Activated T-cell treated with anti-CD3 and anti-CD28 coated beads for 4 hours (primary cell): ENCODE measurements around the gene PARP14.
"Not testable (repeated sequence)": the region's sequence is repeated elsewhere in the genome, so short reads cannot be mapped to it uniquely, and the experiment has no call there.

ENCODE experiments used
- DNase-seq: peaks from one replicate; pipeline ENCODE4 v3.0.0-alpha.2; 2020

Gene PARP14

DNA sequence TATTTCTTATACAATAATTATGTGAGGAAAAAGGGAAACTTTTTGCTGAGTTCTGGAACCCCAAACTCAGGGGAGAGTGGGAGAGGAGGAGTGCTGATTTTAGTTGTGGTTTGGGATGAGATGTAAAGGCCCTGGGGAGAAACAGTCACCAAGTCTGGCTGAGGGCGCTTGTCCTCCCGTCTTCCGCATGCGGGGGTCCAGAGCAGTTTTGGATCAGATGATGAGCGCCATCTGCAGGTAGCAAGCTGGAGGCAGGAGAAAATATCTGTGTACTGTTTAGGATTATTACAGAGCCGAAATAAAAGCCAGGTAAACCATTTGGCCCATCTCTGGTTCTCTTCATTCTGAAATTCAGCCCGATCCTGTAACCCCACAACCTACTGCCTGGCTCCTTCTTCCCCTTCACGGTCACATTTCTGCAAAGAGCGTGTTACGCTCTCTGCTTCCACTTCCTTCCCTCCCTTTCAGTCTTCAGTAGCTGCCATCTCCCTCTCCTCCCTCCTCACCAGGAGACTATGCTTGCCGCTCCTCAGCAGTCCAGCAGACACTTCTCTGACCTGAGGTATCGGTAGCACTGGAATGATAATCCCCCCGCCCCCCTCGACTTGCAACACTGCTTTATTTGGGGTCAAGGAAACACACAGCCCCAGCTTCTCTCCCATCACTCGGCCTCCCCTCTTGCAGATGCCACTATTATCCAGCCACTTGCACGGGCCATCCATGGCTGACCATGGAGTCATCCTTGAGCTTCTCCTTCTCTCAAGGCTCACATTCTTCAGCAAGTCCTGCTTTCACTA, 1.4 kb upstream of the PARP14 start:
- peak; percentile 77 for DNase-seq

DNA sequence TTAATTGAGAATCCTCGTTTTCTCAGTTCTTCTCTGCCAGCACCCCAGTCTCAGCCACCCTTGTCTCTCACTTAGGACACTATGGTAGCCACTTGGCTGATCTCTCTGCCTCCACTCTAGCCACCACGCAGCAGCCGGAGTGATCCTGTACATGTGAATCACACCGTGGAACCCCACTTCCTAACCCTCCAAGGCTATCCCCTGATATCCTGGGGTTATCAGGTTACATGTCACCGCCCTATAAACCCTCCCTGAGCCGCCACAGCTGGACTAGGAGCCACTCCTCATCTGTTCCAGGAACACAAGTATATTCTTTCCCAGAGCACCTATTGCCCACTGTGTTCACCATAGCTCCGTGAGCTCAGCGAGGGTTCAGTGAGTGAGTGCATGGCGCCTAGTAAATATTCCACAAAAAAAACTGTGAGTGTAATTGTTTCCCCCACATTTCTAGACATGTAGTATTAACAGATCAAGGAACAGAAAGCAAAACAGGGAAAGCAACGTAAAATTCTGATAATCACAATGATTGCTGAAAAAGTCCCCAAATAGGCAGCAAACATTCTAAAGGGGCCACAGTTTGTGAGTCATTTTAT, 661 bp upstream of the PARP14 start:
- DNase-seq: no peak

DNA sequence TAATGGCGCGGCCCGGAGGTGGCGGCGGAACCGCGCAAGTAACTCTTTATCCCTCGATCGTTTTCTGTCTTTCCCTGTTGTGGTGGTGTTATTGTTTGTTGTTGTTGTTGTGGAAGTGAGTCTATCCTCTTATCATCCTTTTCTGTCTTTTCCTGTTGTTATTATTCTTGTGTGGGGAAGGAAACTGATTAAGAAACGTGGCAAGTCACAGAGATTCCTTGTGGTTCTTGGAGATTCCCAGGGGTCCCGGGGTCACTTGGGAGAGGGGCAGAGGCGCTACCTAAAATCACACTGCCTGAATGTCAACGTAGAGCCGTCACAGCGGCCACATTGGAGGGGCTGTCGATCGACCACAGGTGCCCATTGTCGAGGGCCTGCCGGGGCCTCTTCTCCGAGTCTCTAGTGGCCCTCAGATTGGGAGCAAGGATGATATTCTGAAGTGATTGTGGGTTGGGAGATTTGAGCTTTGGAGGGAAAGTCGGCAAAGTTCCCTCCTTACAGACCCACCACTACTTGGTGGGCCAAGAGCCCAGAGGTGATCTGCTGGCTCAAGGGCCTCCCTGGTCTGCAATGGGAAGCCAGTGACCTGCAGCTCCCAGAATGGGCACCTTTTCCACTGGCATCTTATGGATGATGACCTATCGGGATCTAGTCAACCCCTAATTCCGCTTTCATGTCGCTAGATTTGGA, 790 bp downstream of the PARP14 start:
- no peak for DNase-seq

DNA sequence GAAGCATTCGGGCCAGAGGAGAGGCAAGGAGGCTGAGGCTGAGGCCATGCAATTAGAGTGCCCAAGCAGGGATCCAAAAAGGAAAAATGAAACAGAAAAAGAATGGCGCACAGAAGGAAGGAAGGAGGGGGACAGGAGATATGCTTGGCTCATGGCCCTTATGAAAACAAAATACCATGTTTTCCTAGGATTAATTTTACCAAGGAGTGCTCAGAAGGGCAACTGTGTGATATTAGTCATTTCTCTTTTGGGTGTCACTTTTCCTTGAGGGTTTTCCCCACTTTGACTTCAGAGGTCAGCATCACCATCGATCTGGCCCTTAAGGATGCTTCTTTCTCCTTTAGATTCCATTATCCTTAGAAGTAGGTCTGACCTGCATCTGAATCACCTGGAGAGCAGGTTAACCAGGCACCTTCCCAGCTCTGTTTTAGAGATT, 1.4 kb downstream of the PARP14 start:
- DNase-seq: no peak

DNA sequence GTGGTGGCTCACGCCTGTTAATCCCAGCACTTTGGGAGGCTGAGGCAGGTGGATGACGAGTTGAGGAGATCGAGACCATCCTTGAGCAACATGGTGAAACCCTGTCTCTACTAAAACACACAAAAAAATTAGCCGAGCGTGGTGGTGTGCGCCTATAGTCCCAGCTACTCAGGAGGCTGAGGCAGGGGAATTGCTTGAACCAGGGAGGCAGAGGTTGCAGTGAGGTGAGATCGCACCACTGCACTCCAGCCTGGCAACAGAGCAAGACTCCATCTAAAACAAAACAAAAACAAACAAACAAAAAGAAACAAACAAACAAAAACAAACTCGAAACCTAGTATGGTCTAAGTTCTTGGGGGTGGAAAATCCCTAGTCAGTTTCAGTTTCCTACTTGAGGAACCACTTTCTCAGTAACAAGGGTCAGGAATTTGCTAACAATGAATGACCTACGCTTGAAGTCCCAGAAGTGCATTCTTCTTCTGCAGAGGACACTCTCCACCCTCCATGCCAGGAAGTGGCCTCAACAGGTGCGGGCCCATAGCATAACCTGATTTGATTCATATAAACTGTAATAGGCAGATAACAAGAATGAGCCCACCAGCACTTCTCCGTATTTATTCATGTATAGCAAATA, 2.3 kb downstream of the PARP14 start:
- DNase-seq: not testable (repeated sequence)

DNA sequence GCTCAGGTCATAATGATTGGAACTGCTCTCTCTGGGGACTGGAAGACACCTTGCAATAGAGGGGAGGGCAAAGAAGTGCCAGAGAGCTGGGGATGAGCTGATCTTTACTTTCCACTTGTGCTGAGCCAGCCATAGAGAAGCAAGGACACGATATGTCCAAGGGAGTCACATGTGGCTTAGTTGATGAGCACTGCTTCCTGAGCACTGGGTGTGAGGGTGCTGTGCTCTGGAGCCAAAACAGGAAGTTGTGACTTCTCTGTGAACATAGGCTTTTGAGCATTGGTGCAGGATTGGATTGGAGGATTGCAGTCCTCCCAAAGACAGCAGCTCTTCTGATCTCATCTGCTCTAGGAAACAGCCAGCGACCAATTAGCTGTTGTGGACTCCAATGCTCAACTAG, 6.7 kb downstream of the PARP14 start:
- DNase-seq: no peak

DNA sequence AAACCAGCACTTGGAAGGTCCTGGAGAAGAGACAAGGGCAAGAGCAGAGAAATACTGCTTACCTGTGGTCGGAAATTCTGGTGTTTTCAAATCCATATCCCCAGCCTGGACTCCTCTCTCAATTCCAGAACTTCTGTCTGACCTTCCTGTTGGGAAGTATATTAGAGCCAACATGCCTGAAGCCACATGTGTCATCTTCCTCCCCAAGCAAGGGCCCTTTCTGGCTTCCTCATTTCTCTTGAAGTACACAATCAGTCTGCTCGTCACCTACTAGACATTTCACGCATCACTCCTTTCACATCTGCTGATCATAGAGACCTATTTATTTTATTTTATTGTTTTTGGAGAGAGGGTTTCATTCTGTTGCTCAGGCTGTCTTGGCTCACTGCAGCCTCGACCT, 8.4 kb downstream of the PARP14 start:
- no peak for DNase-seq

DNA sequence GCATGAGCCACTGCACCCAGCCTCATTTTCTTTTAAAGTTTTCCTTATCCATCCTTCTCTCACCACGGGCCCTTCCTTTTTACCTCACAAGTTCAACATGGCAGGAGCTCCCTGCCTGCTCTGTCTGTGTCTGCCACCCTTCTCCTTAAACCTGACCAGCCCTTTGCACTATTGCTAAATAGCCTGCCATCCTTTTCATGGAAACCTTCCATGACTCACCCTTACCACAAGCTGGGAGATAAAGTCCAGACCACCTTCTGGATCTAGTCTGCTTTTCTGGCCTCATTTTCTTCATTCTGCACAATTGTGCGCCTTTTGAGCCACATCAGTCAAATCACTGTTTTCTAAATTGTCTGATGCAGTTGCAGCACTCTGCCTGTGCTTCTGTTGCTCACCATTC, 8.9 kb downstream of the PARP14 start:
- no peak for DNase-seq

DNA sequence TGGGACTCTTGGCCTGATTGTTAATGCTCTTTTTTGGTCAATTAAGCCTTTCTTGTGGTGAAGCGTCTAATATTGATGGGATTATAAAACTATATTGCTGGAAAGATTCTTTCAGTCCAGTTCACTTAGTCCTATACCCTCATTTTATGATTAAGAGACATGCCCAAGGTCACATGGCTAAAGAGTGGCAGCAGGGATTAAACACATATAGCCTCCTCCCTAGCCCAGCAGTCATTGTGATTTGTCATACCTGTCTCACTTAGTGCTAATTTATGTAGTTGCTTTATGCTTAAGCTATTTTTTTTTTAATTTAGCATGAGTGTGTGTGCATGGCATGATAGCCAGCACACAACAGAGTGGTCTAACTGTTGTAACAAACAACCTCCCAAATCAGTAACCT, 9.5 kb downstream of the PARP14 start:
- DNase-seq: no peak

DNA sequence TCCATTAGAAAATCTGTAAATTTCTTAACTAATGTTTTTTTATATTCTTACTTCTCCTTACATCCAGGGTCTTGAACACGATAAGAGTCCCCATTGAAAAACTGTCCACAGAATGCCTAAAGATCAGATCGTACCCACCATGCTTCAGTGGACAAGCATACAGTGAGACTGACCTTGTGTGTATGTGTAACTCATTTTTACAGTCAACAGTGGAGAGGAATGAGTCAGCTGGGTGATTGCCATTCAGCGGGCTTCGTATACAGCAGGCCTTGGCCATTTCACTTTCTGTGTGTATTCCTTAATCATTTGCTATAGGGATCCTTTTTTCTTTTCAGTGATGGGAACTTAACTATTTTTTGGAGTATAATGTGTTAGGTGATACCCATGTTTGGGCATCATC, 10.6 kb downstream of the PARP14 start:
- DNase-seq: no peak

DNA sequence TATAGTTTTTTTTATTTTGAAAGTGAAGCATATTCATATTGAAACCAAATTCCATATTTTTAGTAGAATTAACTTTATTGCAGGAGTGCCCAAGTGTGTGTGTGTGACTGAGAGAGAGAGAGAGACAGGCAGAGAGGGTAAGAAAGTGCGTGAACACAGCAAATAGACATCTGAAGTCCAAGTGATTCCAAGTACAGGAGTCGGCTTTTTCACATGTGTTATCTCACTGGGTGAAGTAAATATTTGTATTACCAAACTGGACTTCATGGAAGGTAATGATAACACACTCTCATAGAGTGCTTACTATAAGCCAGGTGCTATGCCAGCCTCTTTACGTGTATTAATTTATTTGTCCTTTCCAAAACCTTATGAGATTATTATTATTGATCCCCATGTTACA, 12.0 kb downstream of the PARP14 start:
- DNase-seq: no peak

DNA sequence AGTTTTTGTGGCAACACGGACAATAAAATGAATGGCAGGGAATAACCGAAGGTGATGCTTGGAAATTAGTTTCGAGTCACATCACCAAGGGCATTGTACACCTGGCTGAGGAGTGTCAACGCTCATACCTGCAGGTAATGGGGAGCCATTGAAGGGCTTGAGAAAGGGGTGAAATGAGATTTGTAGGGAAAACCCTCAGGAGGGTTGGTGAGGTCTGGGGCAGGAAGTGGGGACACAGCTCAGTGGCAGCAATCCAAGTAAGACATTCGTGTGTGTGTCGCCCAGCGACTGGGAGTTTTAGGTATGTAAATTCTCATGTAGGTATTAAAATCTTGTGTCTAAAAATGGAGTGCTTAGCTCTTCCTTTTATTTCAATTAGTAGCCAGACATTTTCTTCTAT, 14.3 kb downstream of the PARP14 start:
- no peak for DNase-seq

DNA sequence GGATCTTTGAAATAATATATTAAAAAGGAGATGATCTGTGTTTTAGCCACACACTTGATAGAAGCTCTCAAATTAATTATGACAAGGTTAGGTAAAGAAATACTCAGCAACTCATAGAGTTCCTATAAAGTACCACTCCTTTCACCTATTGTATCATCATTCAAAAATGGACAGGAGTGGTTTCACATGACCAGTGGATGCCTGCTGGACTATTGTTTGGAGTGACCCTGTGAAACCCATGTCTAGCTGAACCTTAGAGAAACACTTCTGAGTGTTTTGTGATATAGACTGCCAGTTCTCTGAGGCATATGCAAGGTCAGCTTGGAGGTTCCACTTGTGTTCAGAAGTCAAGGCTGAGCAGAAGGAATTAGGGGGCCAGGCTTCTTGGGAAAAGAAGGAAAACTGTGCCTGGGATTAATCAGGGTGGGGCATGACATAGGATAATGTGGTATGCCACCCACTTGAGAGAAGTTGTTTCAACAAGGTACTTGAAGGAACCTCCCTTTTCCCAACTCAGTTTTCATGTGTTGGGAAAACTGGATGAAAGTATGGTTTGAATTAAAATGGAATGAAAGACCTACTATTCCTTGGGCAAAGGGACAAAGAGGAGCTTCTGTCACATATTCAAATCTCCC, 15.4 kb downstream of the PARP14 start:
- no peak for DNase-seq

DNA sequence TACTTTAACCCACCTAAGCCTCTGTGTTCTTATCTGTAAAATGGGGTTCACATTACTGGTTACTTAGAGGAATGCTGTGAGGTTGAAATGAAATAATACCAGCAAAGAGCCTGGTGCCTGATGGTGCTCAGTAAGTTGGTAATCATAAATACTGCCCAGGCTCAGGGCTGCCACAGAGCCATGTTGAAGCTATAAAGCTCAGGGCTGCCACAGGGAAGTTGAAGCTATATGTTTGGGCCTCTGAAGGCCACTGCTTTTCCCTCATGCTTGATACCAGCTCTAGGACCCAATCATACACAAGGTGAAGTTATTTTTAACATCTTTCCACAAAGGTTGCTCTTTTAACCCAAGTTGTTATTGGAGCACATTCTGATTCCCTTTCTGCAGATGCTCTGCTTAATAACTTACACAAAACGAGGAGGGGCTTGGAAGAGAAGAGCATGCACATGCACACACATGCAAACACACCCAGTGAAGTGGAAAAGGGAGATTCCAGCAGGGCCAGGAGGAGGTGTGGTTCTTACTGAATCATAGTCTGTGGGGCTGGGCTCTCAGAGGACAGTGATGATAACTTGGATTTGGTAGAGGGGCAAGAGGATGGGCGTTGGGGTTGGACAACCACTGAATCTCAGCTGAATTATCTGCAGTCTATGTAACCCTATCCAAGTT, 17.4 kb downstream of the PARP14 start:
- no peak for DNase-seq

DNA sequence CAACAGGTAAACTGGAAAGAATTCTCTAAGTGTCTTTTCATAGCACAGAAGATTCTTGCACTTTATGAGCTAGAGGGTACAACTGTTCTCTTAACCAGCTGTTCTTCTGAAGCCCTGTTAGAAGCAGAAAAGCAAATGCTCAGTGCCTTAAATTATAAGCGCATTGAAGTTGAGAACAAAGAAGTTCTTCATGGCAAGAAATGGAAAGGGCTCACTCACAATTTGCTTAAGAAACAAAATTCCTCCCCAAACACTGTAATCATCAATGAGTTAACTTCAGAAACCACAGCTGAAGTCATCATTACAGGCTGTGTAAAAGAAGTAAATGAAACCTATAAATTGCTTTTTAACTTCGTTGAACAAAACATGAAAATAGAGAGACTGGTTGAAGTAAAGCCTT, 19.6 kb downstream of the PARP14 start:
- DNase-seq: no peak

DNA sequence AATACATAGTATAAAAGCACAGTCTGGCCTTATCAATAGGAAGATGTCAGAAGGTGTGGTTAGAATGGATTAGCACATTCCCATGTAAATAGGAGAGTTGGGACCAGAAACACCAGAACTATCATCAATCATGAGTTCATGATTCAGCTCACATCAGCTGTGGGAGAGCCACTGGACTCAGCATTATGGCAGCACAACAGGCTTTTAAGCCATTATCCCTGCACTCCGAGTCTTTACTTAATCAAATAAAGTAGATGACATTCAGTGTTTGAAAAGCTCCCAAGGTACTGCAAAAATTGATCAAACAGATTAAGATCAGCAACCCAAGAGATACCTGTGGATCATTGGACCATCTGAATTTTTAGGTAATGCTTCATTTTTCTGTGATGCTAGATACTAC, 24.7 kb downstream of the PARP14 start:
- DNase-seq: no peak

DNA sequence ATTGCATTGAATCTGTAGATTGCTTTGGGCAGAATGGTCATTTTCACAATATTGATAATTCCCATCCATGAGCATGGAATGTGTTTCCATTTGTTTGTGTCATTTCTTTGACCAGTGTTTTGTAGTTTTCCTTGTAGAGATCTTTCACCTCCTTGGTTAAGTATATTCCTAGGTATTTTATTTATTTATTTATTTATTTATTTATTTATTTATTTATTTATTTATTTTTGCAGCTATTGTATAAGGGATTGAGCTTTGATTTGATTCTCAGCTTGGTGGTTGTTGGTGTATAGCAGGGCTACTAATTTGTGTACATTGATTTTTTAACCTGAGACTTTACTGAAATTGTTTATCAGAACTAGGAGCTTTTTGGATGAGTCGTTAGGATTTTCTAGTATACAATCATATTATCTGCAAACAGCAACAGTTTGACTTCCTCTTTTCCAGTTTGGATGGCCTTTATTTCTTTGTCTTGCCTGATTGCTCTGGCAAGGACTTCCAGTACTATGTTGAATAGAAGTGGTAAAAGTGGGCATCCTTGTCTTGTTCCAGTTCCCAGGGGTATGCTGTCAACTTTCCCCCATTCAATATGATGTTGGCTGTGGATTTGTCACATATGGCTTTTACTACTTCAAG, 30.1 kb downstream of the PARP14 start:
- DNase-seq: not testable (repeated sequence)

DNA sequence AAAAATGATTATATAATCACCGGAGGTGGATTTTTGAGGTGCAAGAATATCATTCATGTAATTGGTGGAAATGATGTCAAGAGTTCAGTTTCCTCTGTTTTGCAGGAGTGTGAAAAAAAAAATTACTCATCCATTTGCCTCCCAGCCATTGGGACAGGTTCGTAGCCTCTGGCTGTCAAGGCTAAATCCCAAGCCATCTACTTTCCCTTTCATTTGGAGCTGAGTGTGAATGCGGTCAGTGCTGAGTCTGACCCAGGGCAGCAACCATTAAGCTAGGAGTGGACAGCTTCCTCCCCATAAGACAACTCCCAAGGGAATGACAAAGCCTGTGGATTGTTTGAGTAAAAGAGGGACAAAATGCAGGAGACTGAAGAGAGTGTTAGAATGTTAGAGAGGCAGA, 33.6 kb downstream of the PARP14 start:
- no peak for DNase-seq

DNA sequence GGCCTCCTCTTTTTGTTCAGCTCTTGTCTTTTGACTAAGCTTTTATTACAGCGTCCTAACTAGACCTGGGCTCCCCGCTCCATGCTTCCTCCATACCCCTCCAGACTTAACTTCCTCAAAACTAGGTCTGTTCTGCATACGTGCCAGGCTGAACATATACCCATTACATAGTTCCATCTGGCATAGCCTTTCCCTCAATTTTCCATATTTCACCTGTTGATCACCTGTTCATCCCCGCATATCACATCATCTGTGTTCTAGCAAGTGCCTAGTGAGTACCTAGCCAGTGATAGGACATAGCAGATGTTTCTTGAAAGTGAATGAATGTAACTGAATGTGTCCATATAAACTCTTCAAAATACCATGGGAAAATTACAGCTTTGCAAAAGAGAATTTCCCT, 36.0 kb downstream of the PARP14 start:
- DNase-seq: no peak

DNA sequence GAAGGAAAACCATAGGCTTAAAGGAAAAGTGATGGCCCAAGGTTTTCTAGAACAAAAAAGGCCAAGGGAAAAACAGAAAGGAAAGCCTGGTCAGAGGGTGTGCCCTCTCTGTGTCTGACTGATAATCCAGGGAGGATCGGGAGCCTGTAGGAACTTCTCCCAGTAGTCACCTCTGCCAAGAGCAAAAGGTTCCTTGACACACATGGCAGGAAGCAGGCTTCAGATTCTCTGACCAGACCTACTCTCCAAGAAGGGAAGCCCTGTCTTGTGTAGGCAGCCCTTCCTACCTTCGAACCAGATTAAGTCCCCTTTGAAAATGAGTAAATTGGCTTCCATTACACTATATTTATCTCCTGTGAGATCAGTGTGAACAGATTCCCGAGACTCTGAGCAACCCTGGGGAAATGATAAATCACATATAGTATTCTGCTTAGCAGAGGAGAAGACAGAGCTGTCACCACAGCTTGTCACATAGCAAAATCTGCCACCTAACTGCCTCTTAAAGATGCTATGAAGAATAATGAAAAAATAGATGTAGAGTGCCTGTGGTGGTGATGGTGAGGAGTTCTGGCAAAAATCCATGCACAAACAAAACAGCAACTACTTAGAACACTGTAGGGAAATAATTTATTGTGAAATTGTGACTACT, 38.8 kb downstream of the PARP14 start:
- DNase-seq: no peak

DNA sequence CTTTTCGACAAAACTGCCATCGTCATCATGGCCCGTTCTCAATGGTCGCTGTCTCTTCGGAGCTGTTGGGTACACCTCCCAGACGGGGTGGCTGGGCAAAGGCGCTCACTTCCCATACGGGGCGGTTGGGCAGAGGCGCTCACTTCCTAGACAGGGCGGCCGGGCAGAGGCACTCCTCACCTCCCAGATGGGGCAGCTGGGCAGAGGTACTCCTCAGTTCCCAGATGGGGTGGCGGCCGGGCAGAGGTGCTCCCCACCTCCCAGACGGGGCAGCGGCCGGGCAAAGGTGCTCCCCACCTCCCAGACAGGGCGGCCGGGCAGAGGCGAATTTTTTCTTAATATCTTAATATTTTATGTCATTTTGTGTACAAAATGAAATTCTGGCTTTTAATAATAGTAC, 44.5 kb downstream of the PARP14 start:
- no peak for DNase-seq

DNA sequence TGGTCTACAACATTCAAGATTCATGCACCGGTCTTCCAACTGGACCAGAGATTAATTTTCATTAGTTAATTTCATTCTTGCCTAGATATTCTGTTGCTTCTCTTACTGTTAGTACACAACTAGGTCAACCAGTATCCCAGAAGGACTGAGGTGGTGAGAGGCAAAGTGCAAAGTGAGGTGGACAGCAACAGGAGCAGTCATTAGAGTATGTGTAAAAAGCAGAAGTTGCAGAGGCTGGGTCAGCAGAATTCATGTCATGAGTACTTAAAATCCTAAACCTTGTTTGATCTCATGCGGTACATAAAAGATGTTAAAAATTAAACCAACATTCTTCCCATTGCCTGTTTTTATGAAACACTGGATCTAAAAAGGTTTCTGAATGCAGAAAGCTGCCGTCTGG, 46.7 kb downstream of the PARP14 start:
- no peak for DNase-seq
